Endothelial cell of umbilical vein (primary cell): ENCODE data around the gene BTBD18. TPM values are rescaled to one million over a fixed set of nuclear protein-coding genes. Genes with fewer than 3 reads are reported as not detected.

Experiments used
- BruUV-seq: library from RNA; stranded (reverse); fragments of 400-500 nt; replicated peaks from 2 replicates; lab custom pipeline; 2021; lab: Mats Ljungman, UMichigan
- CTCF ChIA-PET: fragments of 300-600, 350-600 bp; sonication (Branson Sonifier 250); formaldehyde crosslinking; loops from one replicate; lab custom pipeline; 2021; ENCODE audit warnings: antibody characterized with exemption, inconsistent platforms; lab: Charles Lee
- POLR2A ChIA-PET: fragments of 300-600, 350-600 bp; sonication (Branson Sonifier 250); formaldehyde crosslinking; loops from one replicate; lab custom pipeline; 2021; ENCODE audit warnings: antibody characterized with exemption, inconsistent platforms; lab: Charles Lee
- DNase-seq: peaks from one replicate; pipeline ENCODE4 v3.0.0-alpha.2; 2011; ENCODE audit warnings: low read depth, low spot score
- FAIRE-seq: peaks from 2 replicates; lab custom pipeline; 2011; peaks lifted over from hg19 to GRCh38; lab: Jason Lieb, UNC
- H2AFZ ChIP-seq: 2 replicates; pipeline ENCODE4 v1.6.0; 2012; ENCODE audit warnings: low read depth, low read length, control low read depth, inconsistent platforms
- H3K27ac ChIP-seq: 2 replicates; pipeline ENCODE4 v1.5.1; 2011; ENCODE audit warnings: low read depth, mild to moderate bottlenecking, control low read depth, low read length, moderate library complexity; ENCODE audit not compliant: insufficient read depth
- H3K27me3 ChIP-seq, 2 experiments: 2 replicates each; pipeline versions ENCODE4 v1.6.0 to v1.6.1; 2011; ENCODE audit warnings: low read length in 2 of 2, mixed read lengths in 1 of 2; ENCODE audit not compliant: control insufficient read depth in 2 of 2, insufficient read depth in 2 of 2
- H3K36me3 ChIP-seq, 2 experiments: 2 replicates in 1 of 2; 3 replicates in 1 of 2; pipeline ENCODE4 v1.5.1; 2011; ENCODE audit warnings: low read length in 2 of 2, mild to moderate bottlenecking in 1 of 2, moderate library complexity in 1 of 2; ENCODE audit not compliant: control insufficient read depth in 2 of 2, insufficient read depth in 2 of 2; ENCODE audit errors: extremely low read depth in 1 of 2
- H3K4me1 ChIP-seq: 3 replicates; pipeline ENCODE4 v1.5.1; 2011; ENCODE audit warnings: mild to moderate bottlenecking, low read length; ENCODE audit not compliant: control insufficient read depth, insufficient read depth; ENCODE audit errors: extremely low read depth
- H3K4me2 ChIP-seq: 2 replicates; pipeline ENCODE4 v1.6.1; 2011; ENCODE audit warnings: low read length, control low read depth, mixed read lengths; ENCODE audit not compliant: insufficient read depth
- H3K4me3 ChIP-seq, 3 experiments: fragments of 200-600 bp in 1 of 3; sonication (generic), shearing (Covaris generic) in 1 of 3; replicated peaks in 1 of 3; 2 replicates each; pipeline ENCODE4 v1.5.1; 2011 to 2016; ENCODE audit warnings: control low read depth in 3 of 3, low read length in 3 of 3, mild to moderate bottlenecking in 2 of 3, inconsistent platforms in 1 of 3, low read depth in 1 of 3, moderate library complexity in 1 of 3; ENCODE audit not compliant: insufficient read depth in 1 of 3
- H3K79me2 ChIP-seq: 2 replicates; pipeline ENCODE4 v1.6.0; 2012; ENCODE audit warnings: low read length, inconsistent platforms; ENCODE audit not compliant: control insufficient read depth, insufficient read depth
- H3K9ac ChIP-seq: replicated peaks from 2 replicates; pipeline ENCODE3; 2011; ENCODE audit warnings: low read length, control low read depth; ENCODE audit not compliant: insufficient read depth; ENCODE audit errors: extremely low read depth
- H3K9me1 ChIP-seq: replicated peaks from 3 replicates; pipeline ENCODE4 v1.6.0; 2011; ENCODE audit warnings: mild to moderate bottlenecking, low read length; ENCODE audit not compliant: control insufficient read depth, insufficient read depth; ENCODE audit errors: extremely low read depth
- H3K9me3 ChIP-seq: replicated peaks from 2 replicates; pipeline ENCODE4 v1.5.1; 2012; ENCODE audit warnings: low read length, inconsistent platforms; ENCODE audit not compliant: control insufficient read depth, insufficient read depth
- H4K20me1 ChIP-seq: replicated peaks from 2 replicates; pipeline ENCODE3; 2011; ENCODE audit warnings: mild to moderate bottlenecking, low read length; ENCODE audit not compliant: control insufficient read depth, insufficient read depth; ENCODE audit errors: extremely low read depth
- CTCF ChIP-seq, 2 donors: IDR thresholded peaks; 1 replicate in 1 of 2; 2 replicates in 1 of 2; pipeline ENCODE4 v1.5.1; 2011; ENCODE audit warnings: low read length in 2 of 2, mild to moderate bottlenecking in 2 of 2, moderate library complexity in 2 of 2, control low read depth in 1 of 2, inconsistent platforms in 1 of 2, low read depth in 1 of 2; ENCODE audit not compliant: insufficient read depth in 1 of 2; ENCODE audit errors: extremely low read depth in 1 of 2
- EZH2 ChIP-seq: IDR thresholded peaks from 2 replicates; pipeline ENCODE4 v1.6.1; 2012; ENCODE audit warnings: borderline replicate concordance, low read depth, mild to moderate bottlenecking, moderate library complexity, low read length, inconsistent platforms; ENCODE audit not compliant: severe bottlenecking
- FOS ChIP-seq: IDR thresholded peaks from 2 replicates; pipeline ENCODE4 v1.6.1; 2011; ENCODE audit warnings: mild to moderate bottlenecking, low read length, moderate library complexity, borderline replicate concordance; ENCODE audit not compliant: insufficient read depth
- GATA2 ChIP-seq: IDR thresholded peaks from 2 replicates; pipeline ENCODE4 v1.7.0; 2011; ENCODE audit warnings: low read depth, mild to moderate bottlenecking, moderate library complexity, mixed read lengths, low read length; ENCODE audit not compliant: insufficient read length, insufficient read depth
- JUN ChIP-seq: IDR thresholded peaks from 2 replicates; pipeline ENCODE4 v1.6.1; 2011; ENCODE audit warnings: borderline replicate concordance, low read depth; ENCODE audit not compliant: insufficient read length, insufficient read depth
- MYC ChIP-seq: IDR thresholded peaks from one replicate; pipeline ENCODE4 v1.6.1; 2011; ENCODE audit warnings: mild to moderate bottlenecking, low read depth, low read length
- POLR2A ChIP-seq: IDR thresholded peaks from 2 replicates; pipeline ENCODE4 v1.6.1; 2012; ENCODE audit warnings: low read depth, mild to moderate bottlenecking, control low read depth, low read length
- POLR2AphosphoS5 ChIP-seq: IDR thresholded peaks from 2 replicates; pipeline ENCODE4 v1.6.1; 2012; ENCODE audit warnings: low read depth, mild to moderate bottlenecking, control low read depth, low read length, moderate library complexity; ENCODE audit not compliant: insufficient read depth
- dilution Hi-C: fragments of 300-500 bp; cut with MboI; formaldehyde crosslinking; loops from one replicate; pipeline ENCODE4 v1.15.0; 2019; ENCODE audit warnings: low sequenced_read_pairs; ENCODE audit not compliant: extremely low pct_ligation_motif_present
- intact Hi-C: fragments of 100-400 bp; cut with micrococcal nuclease; formaldehyde crosslinking; loops from one replicate; pipeline ENCODE4 v1.10.0; 2022
- polyA plus RNA-seq, 4 experiments: library from polyadenylated mRNA; depleted of rRNA in 3 of 4; stranded (reverse) in 3 of 4; unstranded in 1 of 4; fragments of >200 nt; gene quantifications; 2 replicates each; pipeline versions ENCODE4 v1.2.1 to v1.2.3, GENCODE V29; 2011 to 2012; ENCODE audit warnings: missing spikeins in 1 of 4
- total RNA-seq: library from RNA; stranded (reverse); gene quantifications from 2 replicates; pipeline ENCODE4 v1.2.3, GENCODE V29; 2021
- TF ChIP-seq, protein P1 (sequence below): IDR thresholded peaks from 2 replicates; pipeline ENCODE4 v1.6.1; 2011; ENCODE audit not compliant: insufficient read depth, insufficient read length

The BTBD18 gene
- total and polyA plus RNA-seq, 2 donors (not counting 3 experiments of a cell fraction or from before 2014, with no cell fraction given), result not detected

DNA sequence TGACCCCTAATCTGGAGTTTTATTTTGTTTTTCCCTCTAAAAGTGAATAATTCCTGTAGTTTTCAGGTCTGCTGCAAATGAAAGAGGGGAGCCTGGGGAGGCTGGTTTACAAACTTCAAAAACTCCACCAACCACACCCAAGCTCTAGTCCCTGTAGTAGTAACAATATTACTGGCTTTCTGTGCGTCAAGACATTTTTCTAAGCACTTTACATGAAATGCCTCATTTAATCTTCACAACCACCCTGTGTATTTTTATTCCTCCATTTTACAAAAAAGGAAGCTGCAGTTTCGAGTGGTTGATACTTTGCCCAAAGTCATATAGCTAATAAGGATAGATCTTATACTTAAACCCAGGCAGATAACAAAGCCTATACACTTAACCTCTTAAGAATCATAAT is 33.5 kb upstream of the BTBD18 start:
- dilution Hi-C loops (no loop called here), intact Hi-C loops (no loop called here)
- H2AFZ ChIP-seq, result no peak overlapping the region
- no peak overlapping the region for H3K27ac ChIP-seq
- DNase-seq (no peak), FAIRE-seq (no peak)
- no peaks in the 10 kb centered on the region for H3K27me3 ChIP-seq
- ChIA-PET CTCF (interaction anchor here (1.4 to 1.6 kb wide), 4 partner anchors 10 to 33 kb away, joined by 3 to 8 read pairs (median 4); partner anchors contain the start of gene BTBD18), POLR2A (interaction anchor here (1.0 kb wide), 1 partner anchor 21 kb away, joined by 3 read pairs; no protein-coding TSS in a partner anchor)
- H3K9me1 ChIP-seq, result no peaks in the 10 kb centered on the region
- H3K9ac ChIP-seq, result no peak overlapping the region
- BruUV-seq, result no TSS peak
- no peaks in the 10 kb centered on the region for H3K9me3 ChIP-seq
- peaks cover 25% of the 10 kb centered on the region for H3K4me1 ChIP-seq
- H3K4me2 ChIP-seq, result no peak overlapping the region
- H3K36me3 ChIP-seq, result peaks cover 2 to 3% of the 10 kb centered on the region in 2 experiments
- TF ChIP-seq POLR2AphosphoS5 (no peak), MYC (no peak), EZH2 (no peak), CTCF (IDR thresholded peaks at IDR 0.05; ENCODE audit: extremely low read depth in 1 of 2, insufficient read depth in 1 of 2, low read depth in 1 of 2, low read length in 2 of 2) (no peak), JUN (no peak), POLR2A (no peak), GATA2 (no peak), FOS (no peak)
- TF ChIP-seq, protein P1, sequence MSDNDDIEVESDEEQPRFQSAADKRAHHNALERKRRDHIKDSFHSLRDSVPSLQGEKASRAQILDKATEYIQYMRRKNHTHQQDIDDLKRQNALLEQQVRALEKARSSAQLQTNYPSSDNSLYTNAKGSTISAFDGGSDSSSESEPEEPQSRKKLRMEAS, result no peak
- peaks cover 13% of the 10 kb centered on the region for H4K20me1 ChIP-seq
- H3K79me2 ChIP-seq, result peaks cover 97% of the 10 kb centered on the region
- H3K4me3 ChIP-seq, result no peak overlapping the region
